ENCODE data around the gene ADA. TPM values are rescaled to one million over a fixed set of nuclear protein-coding genes. Genes with fewer than 3 reads are reported as not detected.
A peak's percentile ranks its signal among the peaks of the same experiment; 100 is the strongest.

The ADA gene
- total and polyA plus RNA-seq, 4 donors: 2.8 to 16.4 (median 10.7) TPM

GRCh38 chr20:44644667-44645131, 6.8 kb downstream of the ADA start:
- Histone ChIP-seq H3K36me3 (ENCODE audit: control insufficient read depth in 1 of 2, insufficient read depth in 2 of 2, low read length in 1 of 2) (no peaks in the 10 kb centered on the region), H3K27me3 (ENCODE audit: control insufficient read depth in 1 of 2, insufficient read depth in 2 of 2, low read length in 1 of 2) (no peaks in the 10 kb centered on the region), H3K4me3 (ENCODE audit: low read length in 2 of 2) (no peak overlapping the region), H3K4me1 (ENCODE audit: control insufficient read depth in 1 of 2, insufficient read depth in 2 of 2, low read length in 2 of 2) (no peaks in the 10 kb centered on the region), H3K9me3 (ENCODE audit: control insufficient read depth, low read length) (no peaks in the 10 kb centered on the region), H3K27ac (ENCODE audit: low read depth in 1 of 2, low read length in 2 of 2) (no peak overlapping the region)
- DNase-seq (no peak), ATAC-seq (ENCODE audit: low FRiP score) (no peak)
- intact Hi-C loops (cut with DNase I): no loop called here
- 81 to 85% methylated on average over 7 of the region's 7 CpGs for WGBS, 2 donors

GRCh38 chr20:44644230-44644617, 7.3 kb downstream of the ADA start:
- H3K36me3 ChIP-seq (ENCODE audit: control insufficient read depth in 1 of 2, insufficient read depth in 2 of 2, low read length in 1 of 2): no peaks in the 10 kb centered on the region
- no peaks in the 10 kb centered on the region for H3K27me3 ChIP-seq (ENCODE audit: control insufficient read depth in 1 of 2, insufficient read depth in 2 of 2, low read length in 1 of 2)
- H3K9me3 ChIP-seq (ENCODE audit: control insufficient read depth, low read length): no peaks in the 10 kb centered on the region
- no peaks in the 10 kb centered on the region for H3K4me1 ChIP-seq (ENCODE audit: control insufficient read depth in 1 of 2, insufficient read depth in 2 of 2, low read length in 2 of 2)
- H3K27ac ChIP-seq (ENCODE audit: low read depth in 1 of 2, low read length in 2 of 2): no peak overlapping the region
- 86 to 90% methylated on average over 8 of the region's 8 CpGs for WGBS, 2 donors
- no peak overlapping the region for H3K4me3 ChIP-seq (ENCODE audit: low read length in 2 of 2)
- intact Hi-C loops (cut with DNase I): no loop called here
- ATAC-seq (ENCODE audit: low FRiP score) (no peak), DNase-seq (no peak)

DNA sequence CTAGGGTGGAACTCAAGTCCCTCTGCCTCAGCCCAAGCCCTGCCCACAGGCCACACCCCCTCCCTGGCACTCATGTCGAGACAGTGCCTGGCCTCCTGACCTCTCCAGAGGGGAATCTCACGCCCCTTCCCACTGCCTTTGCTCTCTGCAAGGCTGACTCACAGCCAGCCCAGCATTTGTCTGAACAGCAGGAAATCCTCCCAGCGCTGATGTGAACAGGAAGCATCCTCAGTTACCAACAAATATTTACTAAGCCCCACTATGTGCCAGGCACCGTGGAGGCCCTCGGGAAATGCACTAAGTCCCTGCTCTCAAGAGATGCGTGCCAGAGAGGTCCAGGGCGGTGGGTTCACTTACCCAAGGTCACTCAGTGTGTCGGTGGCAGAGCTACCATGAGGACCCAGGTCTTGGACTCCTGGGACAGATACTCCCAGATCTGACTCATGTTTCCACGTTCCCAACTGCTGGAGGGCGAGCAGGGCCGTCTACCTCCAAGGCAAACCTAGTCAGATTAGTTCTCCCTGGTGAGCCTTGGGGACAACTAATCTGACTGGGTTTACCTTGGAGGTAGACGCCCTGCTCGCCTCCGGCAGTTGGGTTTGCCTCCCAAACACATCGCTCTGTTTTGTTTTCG, 7.8 kb downstream of the ADA start:
- no peaks in the 10 kb centered on the region for H3K4me1 ChIP-seq (ENCODE audit: control insufficient read depth in 1 of 2, insufficient read depth in 2 of 2, low read length in 2 of 2)
- H3K4me3 ChIP-seq (ENCODE audit: low read length in 2 of 2): no peak overlapping the region
- intact Hi-C loops (cut with DNase I): no loop called here
- DNase-seq (peak; percentile 86 to 89), ATAC-seq (ENCODE audit: low FRiP score) (peak; percentile 55)
- H3K36me3 ChIP-seq (ENCODE audit: control insufficient read depth in 1 of 2, insufficient read depth in 2 of 2, low read length in 1 of 2): no peaks in the 10 kb centered on the region
- H3K27me3 ChIP-seq (ENCODE audit: control insufficient read depth in 1 of 2, insufficient read depth in 2 of 2, low read length in 1 of 2): no peaks in the 10 kb centered on the region
- H3K9me3 ChIP-seq (ENCODE audit: control insufficient read depth, low read length): no peaks in the 10 kb centered on the region
- no peak overlapping the region for H3K27ac ChIP-seq (ENCODE audit: low read depth in 1 of 2, low read length in 2 of 2)
- 66% methylated on average over 16 of the region's 16 CpGs for WGBS, 2 donors

- no peak overlapping the region for H3K4me3 ChIP-seq (ENCODE audit: low read length in 2 of 2)
- H3K4me1 ChIP-seq (ENCODE audit: control insufficient read depth in 1 of 2, insufficient read depth in 2 of 2, low read length in 2 of 2): no peaks in the 10 kb centered on the region
- ATAC-seq (ENCODE audit: low FRiP score) (no peak), DNase-seq (no peak)
- no peaks in the 10 kb centered on the region for H3K36me3 ChIP-seq (ENCODE audit: control insufficient read depth in 1 of 2, insufficient read depth in 2 of 2, low read length in 1 of 2)
- no peaks in the 10 kb centered on the region for H3K9me3 ChIP-seq (ENCODE audit: control insufficient read depth, low read length)
- intact Hi-C loops (cut with DNase I): no loop called here
- no peak overlapping the region for H3K27ac ChIP-seq (ENCODE audit: low read depth in 1 of 2, low read length in 2 of 2)
- WGBS, 2 donors: 87 to 90% methylated on average over 1 of the region's 1 CpG
- no peaks in the 10 kb centered on the region for H3K27me3 ChIP-seq (ENCODE audit: control insufficient read depth in 1 of 2, insufficient read depth in 2 of 2, low read length in 1 of 2)
Observed at GRCh38 chr20:44643154-44643519, 8.4 kb downstream of the ADA start.

- Histone ChIP-seq H3K36me3 (ENCODE audit: control insufficient read depth in 1 of 2, insufficient read depth in 2 of 2, low read length in 1 of 2) (no peaks in the 10 kb centered on the region), H3K27me3 (ENCODE audit: control insufficient read depth in 1 of 2, insufficient read depth in 2 of 2, low read length in 1 of 2) (no peaks in the 10 kb centered on the region), H3K4me1 (ENCODE audit: control insufficient read depth in 1 of 2, insufficient read depth in 2 of 2, low read length in 2 of 2) (no peaks in the 10 kb centered on the region), H3K27ac (ENCODE audit: low read depth in 1 of 2, low read length in 2 of 2) (no peak overlapping the region), H3K4me3 (ENCODE audit: low read length in 2 of 2) (no peak overlapping the region), H3K9me3 (ENCODE audit: control insufficient read depth, low read length) (no peaks in the 10 kb centered on the region)
- 37% methylated on average over 17 of the region's 17 CpGs for WGBS, 2 donors
- intact Hi-C loops (cut with DNase I): no loop called here
- DNase-seq (peak; percentile 80 to 82), ATAC-seq (ENCODE audit: low FRiP score) (peak; percentile 61)
Observed at GRCh38 chr20:44642203-44643153, 9.0 kb downstream of the ADA start.

DNA sequence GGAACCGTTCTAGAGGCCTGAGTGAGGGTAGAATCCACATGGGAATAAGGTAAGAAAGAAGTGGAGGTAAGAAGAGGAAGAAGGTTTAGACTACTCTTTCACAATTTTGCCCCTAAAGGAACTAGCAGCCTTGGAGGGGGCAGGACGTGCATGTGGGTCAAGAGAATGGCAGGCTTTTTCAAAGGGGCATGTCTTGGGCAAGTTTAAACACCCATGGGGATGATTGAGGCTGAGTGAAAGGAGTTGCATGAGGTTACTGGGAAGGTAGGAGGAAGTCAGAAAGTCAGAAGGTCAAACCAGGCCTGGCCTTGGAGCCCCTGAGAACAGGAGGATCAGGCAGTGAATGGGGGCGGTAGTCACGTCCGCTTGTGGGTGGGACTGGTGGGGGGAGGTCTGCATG, 10.2 kb downstream of the ADA start:
- Histone ChIP-seq H3K27ac (ENCODE audit: low read depth in 1 of 2, low read length in 2 of 2) (no peak overlapping the region), H3K4me1 (ENCODE audit: control insufficient read depth in 1 of 2, insufficient read depth in 2 of 2, low read length in 2 of 2) (no peaks in the 10 kb centered on the region)
- no peak for ATAC-seq (ENCODE audit: low FRiP score)

GRCh38 chr20:44640522-44640921, 11.0 kb downstream of the ADA start:
- ATAC-seq (ENCODE audit: low FRiP score): no peak
- H3K4me1 ChIP-seq (ENCODE audit: control insufficient read depth in 1 of 2, insufficient read depth in 2 of 2, low read length in 2 of 2): no peaks in the 10 kb centered on the region
- H3K4me3 ChIP-seq (ENCODE audit: low read length in 2 of 2): no peak overlapping the region
- intact Hi-C loops (cut with DNase I): no loop called here
- no peak for DNase-seq
- H3K9me3 ChIP-seq (ENCODE audit: control insufficient read depth, low read length): no peaks in the 10 kb centered on the region
- 96 to 98% methylated on average over 2 of the region's 2 CpGs for WGBS, 2 donors
- no peak overlapping the region for H3K27ac ChIP-seq (ENCODE audit: low read depth in 1 of 2, low read length in 2 of 2)
- H3K36me3 ChIP-seq (ENCODE audit: control insufficient read depth in 1 of 2, insufficient read depth in 2 of 2, low read length in 1 of 2): no peaks in the 10 kb centered on the region
- no peaks in the 10 kb centered on the region for H3K27me3 ChIP-seq (ENCODE audit: control insufficient read depth in 1 of 2, insufficient read depth in 2 of 2, low read length in 1 of 2)

More for the DNA sequence above, 10.2 kb downstream of the ADA start:
- 96 to 98% methylated on average over 5 of the region's 5 CpGs for WGBS, 2 donors
- H3K4me3 ChIP-seq (ENCODE audit: low read length in 2 of 2): no peak overlapping the region
- no peak for DNase-seq
- intact Hi-C loops (cut with DNase I): no loop called here
- no peaks in the 10 kb centered on the region for H3K36me3 ChIP-seq (ENCODE audit: control insufficient read depth in 1 of 2, insufficient read depth in 2 of 2, low read length in 1 of 2)
- no peaks in the 10 kb centered on the region for H3K9me3 ChIP-seq (ENCODE audit: control insufficient read depth, low read length)
- H3K27me3 ChIP-seq (ENCODE audit: control insufficient read depth in 1 of 2, insufficient read depth in 2 of 2, low read length in 1 of 2): no peaks in the 10 kb centered on the region

DNA sequence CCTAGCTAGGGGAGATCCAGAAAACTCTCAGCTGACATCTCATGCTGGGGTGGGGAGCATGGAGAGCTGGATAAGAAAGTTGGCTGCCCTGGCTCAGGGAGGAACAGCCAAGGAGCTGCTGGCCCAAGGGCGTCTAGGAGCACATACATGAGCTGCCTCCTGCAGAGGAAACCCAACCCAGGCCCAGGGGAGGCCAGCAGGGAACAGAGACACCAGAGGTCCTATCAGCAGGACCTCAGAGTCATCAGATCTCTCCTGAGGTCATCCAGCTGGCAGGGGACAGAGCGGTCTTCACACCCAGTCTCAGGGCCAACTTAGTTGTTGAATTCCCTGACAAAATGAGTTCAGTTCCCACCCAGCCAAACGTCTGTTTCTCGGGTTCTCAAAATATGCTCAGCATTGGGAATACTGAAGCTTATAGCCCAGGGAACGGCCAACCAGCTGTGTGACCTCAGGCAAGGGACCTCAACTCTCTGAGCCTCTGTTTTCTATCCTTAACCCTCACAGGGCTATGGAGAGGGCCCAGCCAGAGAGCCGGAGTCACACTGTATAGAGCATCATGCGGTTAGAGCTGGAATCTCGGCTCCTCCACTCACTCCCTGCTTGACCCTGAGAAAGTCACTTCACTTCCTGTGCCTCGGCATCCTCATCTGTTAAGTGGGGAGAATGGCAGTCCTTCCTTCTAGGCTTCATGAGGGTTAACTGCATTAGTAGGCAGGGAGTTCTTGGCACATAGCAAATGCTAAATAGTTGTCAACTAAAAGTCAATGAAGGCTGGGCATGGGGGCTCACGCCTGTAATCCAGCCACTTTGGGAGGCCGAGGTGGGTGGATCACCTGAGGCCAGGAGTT, 13.8 kb downstream of the ADA start:
- intact Hi-C loops (cut with DNase I): no loop called here

More for the DNA sequence above, 13.8 kb downstream of the ADA start:
- WGBS, 2 donors: 74 to 76% methylated on average over 11 of the region's 11 CpGs
- peak; percentile 78 for ATAC-seq (ENCODE audit: low FRiP score)
- Histone ChIP-seq H3K27ac (ENCODE audit: low read depth in 1 of 2, low read length in 2 of 2) (no peak overlapping the region), H3K4me1 (ENCODE audit: control insufficient read depth in 1 of 2, insufficient read depth in 2 of 2, low read length in 2 of 2) (no peaks in the 10 kb centered on the region), H3K4me3 (ENCODE audit: low read length in 2 of 2) (no peak overlapping the region), H3K9me3 (ENCODE audit: control insufficient read depth, low read length) (no peaks in the 10 kb centered on the region), H3K36me3 (ENCODE audit: control insufficient read depth in 1 of 2, insufficient read depth in 2 of 2, low read length in 1 of 2) (no peaks in the 10 kb centered on the region), H3K27me3 (ENCODE audit: control insufficient read depth in 1 of 2, insufficient read depth in 2 of 2, low read length in 1 of 2) (no peaks in the 10 kb centered on the region)
- DNase-seq: peak in 1 of 2 donors; percentile 75

Measured in aorta (tissue), 5 donors.